K562 (cell line): ENCODE measurements around the gene SIGLEC11. TPM values are rescaled to one million over a fixed set of nuclear protein-coding genes. Genes with fewer than 3 reads are reported as not detected.

Source experiments
- ARID2 ChIP-seq: fragments of 450-650 bp; IDR thresholded peaks from 2 replicates; pipeline ENCODE4 v1.6.1; 2017; ENCODE audit warnings: antibody characterized with exemption, mild to moderate bottlenecking
- FOS ChIP-seq: IDR thresholded peaks from 3 replicates; pipeline ENCODE4 v1.6.1; 2011; ENCODE audit not compliant: insufficient read length; ENCODE audit errors: extremely low read depth
- GATAD2B ChIP-seq: fragments of 450-650 bp; IDR thresholded peaks from 2 replicates; pipeline ENCODE4 v1.6.1; 2017; ENCODE audit warnings: mild to moderate bottlenecking, borderline replicate concordance
- JUND ChIP-seq, 2 experiments: IDR thresholded peaks; 2 replicates in 1 of 2; 3 replicates in 1 of 2; pipeline ENCODE4 v1.6.1; 2011; ENCODE audit warnings: borderline replicate concordance in 2 of 2, low read depth in 2 of 2, low read length in 2 of 2, improper control_type of control experiment in 1 of 2, missing biosample characterization in 1 of 2, missing genetic modification characterization in 1 of 2, missing genetic modification reagents in 1 of 2
- KAT8 ChIP-seq: fragments of 450-650 bp; IDR thresholded peaks from 2 replicates; pipeline ENCODE4 v1.6.1; 2016; ENCODE audit warnings: low read depth, mild to moderate bottlenecking
- MECOM ChIP-seq: fragments of 250-450 bp; sonication (Bioruptor Pico); IDR thresholded peaks from 2 replicates; pipeline ENCODE4 v1.8.0; 2022; ENCODE audit warnings: inconsistent platforms
- MLLT1 ChIP-seq, 2 experiments: fragments of 450-650 bp; IDR thresholded peaks; 2 replicates each; pipeline ENCODE4 v1.6.1; 2016
- ZNF121 ChIP-seq: sonication (generic); formaldehyde crosslinking; conservative IDR thresholded peaks from 2 replicates; pipeline ENCODE4 v1.8.0; 2022; ENCODE audit warnings: missing genetic modification reagents
- ZNF224 ChIP-seq: sonication (generic); formaldehyde crosslinking; IDR thresholded peaks from 2 replicates; pipeline ENCODE4 v1.8.0; 2022; ENCODE audit warnings: mild to moderate bottlenecking, missing genetic modification reagents
- polyA plus RNA-seq, 8 experiments: library from polyadenylated mRNA; depleted of rRNA in 4 of 8; stranded (reverse) in 5 of 8; unstranded in 3 of 8; fragments of >200 nt; fragmentation: Nextera tagmentation in 2 of 8; fragmentation: Illumina TruSeq in 1 of 8; extraction: Ambion mirVana in 2 of 8; extraction: Trizol in 1 of 8; gene quantifications; 2 replicates each; pipeline versions ENCODE4 v1.2.1 to v1.2.3, GENCODE V29; 2011 to 2014; ENCODE audit warnings: inconsistent platforms in 1 of 8, missing spikeins in 1 of 8
- total RNA-seq, 7 experiments: library from RNA; depleted of rRNA in 6 of 7; stranded (reverse); fragments of >200 nt in 6 of 7; fragmentation: Illumina TruSeq in 2 of 7; extraction: Trizol in 2 of 7; gene quantifications; 2 replicates each; pipeline versions ENCODE4 v1.2.1 to v1.2.3, GENCODE V29; 2011 to 2021; ENCODE audit warnings: low replicate concordance in 1 of 7
- TF ChIP-seq, protein P1 (sequence below), 2 experiments: IDR thresholded peaks; 2 replicates each; pipeline ENCODE4 v1.6.1; 2011; ENCODE audit warnings: borderline replicate concordance in 1 of 2, control low read depth in 1 of 2, low read depth in 1 of 2, low read length in 1 of 2, mild to moderate bottlenecking in 1 of 2, mixed read lengths in 1 of 2, moderate library complexity in 1 of 2; ENCODE audit not compliant: insufficient read depth in 1 of 2, insufficient read length in 1 of 2, poor library complexity in 1 of 2, severe bottlenecking in 1 of 2; ENCODE audit errors: extremely low read depth in 1 of 2
- TF ChIP-seq, protein P2 (sequence below): fragments of 250-450 bp; sonication (Bioruptor Pico); IDR thresholded peaks from 2 replicates; pipeline ENCODE4 v1.8.0; 2021; ENCODE audit warnings: mild to moderate bottlenecking, moderate library complexity

SIGLEC11 gene
- total and polyA plus RNA-seq, 9 of the 15 experiments (the other 6 are each of a cell fraction or from before 2014, with no cell fraction given): not detected

GRCh38 chr19:50003810-50004419, 42.9 kb upstream of the SIGLEC11 start (continued):
- TF ChIP-seq FOS (peak; percentile 65), MLLT1 (IDR thresholded peaks at IDR 0.05) (peak in 1 of 2 experiments; percentile 42; a peak in 2 of 4 replicates), ZNF224 (CRISPR knock-in tag) (no peak), JUND (IDR thresholded peaks at IDR 0.05; ENCODE audit: borderline replicate concordance, low read depth, low read length) (peak; percentile 95), JUND (tag; IDR thresholded peaks at IDR 0.05; ENCODE audit: borderline replicate concordance, low read depth, low read length) (peak; percentile 91), KAT8 (no peak), ARID2 (no peak), GATAD2B (no peak), ZNF121 (CRISPR knock-in tag) (peak; percentile 98), MECOM (CRISPR knock-in tag) (no peak)
- TF ChIP-seq, protein P1, sequence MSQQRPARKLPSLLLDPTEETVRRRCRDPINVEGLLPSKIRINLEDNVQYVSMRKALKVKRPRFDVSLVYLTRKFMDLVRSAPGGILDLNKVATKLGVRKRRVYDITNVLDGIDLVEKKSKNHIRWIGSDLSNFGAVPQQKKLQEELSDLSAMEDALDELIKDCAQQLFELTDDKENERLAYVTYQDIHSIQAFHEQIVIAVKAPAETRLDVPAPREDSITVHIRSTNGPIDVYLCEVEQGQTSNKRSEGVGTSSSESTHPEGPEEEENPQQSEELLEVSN (IDR thresholded peaks at IDR 0.05; ENCODE audit: borderline replicate concordance in 1 of 2, extremely low read depth in 1 of 2, insufficient read depth in 1 of 2, insufficient read length in 1 of 2, low read depth in 1 of 2, low read length in 1 of 2, poor library complexity in 1 of 2, severe bottlenecking in 1 of 2): no peak
- TF ChIP-seq, protein P2, sequence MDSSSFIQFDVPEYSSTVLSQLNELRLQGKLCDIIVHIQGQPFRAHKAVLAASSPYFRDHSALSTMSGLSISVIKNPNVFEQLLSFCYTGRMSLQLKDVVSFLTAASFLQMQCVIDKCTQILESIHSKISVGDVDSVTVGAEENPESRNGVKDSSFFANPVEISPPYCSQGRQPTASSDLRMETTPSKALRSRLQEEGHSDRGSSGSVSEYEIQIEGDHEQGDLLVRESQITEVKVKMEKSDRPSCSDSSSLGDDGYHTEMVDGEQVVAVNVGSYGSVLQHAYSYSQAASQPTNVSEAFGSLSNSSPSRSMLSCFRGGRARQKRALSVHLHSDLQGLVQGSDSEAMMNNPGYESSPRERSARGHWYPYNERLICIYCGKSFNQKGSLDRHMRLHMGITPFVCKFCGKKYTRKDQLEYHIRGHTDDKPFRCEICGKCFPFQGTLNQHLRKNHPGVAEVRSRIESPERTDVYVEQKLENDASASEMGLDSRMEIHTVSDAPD: no peak
